ENCODE results near the gene MORF4L1.

DNA sequence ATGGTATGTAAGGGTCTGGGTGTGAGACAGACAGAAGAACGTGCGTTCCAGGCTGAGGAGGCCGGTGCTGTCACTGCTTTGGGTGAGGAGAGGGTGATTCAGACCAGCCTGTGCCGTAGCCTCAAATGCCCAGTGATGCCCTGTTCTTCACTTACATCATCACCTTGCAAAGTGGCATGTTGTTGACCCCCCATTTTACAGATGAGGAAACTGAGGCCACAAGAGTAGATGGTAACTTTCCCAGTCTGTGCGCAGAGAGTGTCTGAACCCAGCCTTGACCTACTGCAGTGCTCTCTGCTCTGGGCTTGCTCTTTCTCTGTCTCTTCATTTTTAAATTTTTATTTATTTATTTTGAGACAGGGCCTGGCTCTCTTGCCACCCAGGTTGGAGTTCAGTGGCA is 73.8 kb downstream of the MORF4L1 start:
- TF ChIP-seq, protein P1, sequence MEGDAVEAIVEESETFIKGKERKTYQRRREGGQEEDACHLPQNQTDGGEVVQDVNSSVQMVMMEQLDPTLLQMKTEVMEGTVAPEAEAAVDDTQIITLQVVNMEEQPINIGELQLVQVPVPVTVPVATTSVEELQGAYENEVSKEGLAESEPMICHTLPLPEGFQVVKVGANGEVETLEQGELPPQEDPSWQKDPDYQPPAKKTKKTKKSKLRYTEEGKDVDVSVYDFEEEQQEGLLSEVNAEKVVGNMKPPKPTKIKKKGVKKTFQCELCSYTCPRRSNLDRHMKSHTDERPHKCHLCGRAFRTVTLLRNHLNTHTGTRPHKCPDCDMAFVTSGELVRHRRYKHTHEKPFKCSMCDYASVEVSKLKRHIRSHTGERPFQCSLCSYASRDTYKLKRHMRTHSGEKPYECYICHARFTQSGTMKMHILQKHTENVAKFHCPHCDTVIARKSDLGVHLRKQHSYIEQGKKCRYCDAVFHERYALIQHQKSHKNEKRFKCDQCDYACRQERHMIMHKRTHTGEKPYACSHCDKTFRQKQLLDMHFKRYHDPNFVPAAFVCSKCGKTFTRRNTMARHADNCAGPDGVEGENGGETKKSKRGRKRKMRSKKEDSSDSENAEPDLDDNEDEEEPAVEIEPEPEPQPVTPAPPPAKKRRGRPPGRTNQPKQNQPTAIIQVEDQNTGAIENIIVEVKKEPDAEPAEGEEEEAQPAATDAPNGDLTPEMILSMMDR (conservative IDR thresholded peaks at IDR 0.05; ENCODE audit: low read length): no peak
- TF ChIP-seq EZH2phosphoT487 (IDR thresholded peaks at IDR 0.05; ENCODE audit: borderline replicate concordance): no peak
